Measurements from ENCODE around the gene LRRK1. TPM values are rescaled to one million over a fixed set of nuclear protein-coding genes. Genes with fewer than 3 reads are reported as not detected.
A peak's percentile ranks its signal among the peaks of the same experiment; 100 is the strongest.

LRRK1 gene
- total and polyA plus RNA-seq, 2 experiments from 2014 or later: 2.6 to 4.5 TPM

DNA sequence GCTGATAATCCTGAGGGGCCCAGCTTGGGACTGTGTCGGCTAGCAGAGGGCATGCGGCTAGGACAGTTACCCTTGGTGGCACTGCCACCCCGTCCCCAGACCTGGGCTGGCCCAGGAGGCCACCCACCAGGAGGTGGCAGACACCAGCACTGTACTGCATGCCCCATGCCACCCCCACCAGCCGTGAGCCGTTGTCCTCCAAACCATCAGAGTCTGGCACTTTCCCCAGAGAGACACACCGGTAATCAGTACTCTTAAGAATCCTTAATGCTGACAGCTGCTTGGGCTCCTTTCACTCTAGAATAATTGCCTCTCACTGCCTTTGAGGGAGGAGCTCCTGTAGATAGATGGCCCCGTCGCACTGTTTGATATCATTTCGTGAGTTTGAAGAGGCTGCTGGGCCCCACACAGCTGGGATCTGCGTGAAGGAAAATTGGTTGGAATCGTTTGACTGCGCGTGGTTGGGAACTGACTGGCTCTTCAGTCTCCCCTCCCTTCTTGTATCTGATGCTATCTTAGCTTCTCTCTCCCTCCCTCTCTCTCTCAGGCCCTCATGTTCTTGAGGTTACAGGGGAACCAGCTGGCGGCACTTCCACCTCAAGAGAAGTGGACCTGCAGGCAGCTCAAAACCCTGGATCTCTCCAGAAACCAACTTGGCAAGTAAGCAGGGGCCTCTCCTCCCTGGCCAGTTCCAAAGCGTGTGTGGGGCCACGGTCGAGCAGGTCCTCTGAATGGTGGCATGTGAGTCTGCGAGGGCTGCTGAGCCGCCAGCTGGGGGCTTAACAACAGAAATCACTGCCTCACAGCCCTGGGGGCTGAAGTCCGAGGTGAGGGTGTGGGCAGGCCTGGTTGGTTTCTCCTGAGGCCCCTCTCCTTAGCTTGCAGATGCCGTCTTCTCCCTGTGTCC is 94.9 kb downstream of the LRRK1 start:
- Mint-ChIP-seq H3K4me3 (no peak overlapping the region), H3K27me3 (ENCODE audit: insufficient read depth, low read depth, poor library complexity) (peaks cover 10% of the 10 kb centered on the region), H3K4me1 (peaks cover 32% of the 10 kb centered on the region), H3K27ac (no peak overlapping the region; the same call in 1 of the 2 replicates), H3K36me3 (ENCODE audit: low read depth) (peaks cover 10% of the 10 kb centered on the region; the same call in 2 of the 3 replicates), H3K9me3 (peaks cover 5% of the 10 kb centered on the region; the same call in 1 of the 3 replicates)
- ATAC-seq (no peak), DNase-seq (ENCODE audit: low spot score) (no peak)
- Histone ChIP-seq H3K36me3 (ENCODE audit: insufficient read depth) (no peaks in the 10 kb centered on the region), H3K27me3 (ENCODE audit: insufficient read depth) (no peaks in the 10 kb centered on the region), H3K27ac (ENCODE audit: low read depth) (peak overlapping the region; percentile 50; the same call in 1 of the 2 replicates), H2AFZ (peak overlapping the region; percentile 56; the same call in 1 of the 2 replicates), H3K4me2 (no peak overlapping the region), H4K20me1 (replicated peaks; ENCODE audit: insufficient read depth) (no peaks in the 10 kb centered on the region), H3K79me2 (replicated peaks; ENCODE audit: insufficient read depth) (no peaks in the 10 kb centered on the region), H3K4me1 (ENCODE audit: insufficient read depth) (peaks cover 17% of the 10 kb centered on the region), H3K4me3 (no peak overlapping the region), H3K9me2 (ENCODE audit: insufficient read depth) (no peaks in the 10 kb centered on the region), H3F3A (replicated peaks; ENCODE audit: low read depth) (0 out of 2 replicates have a peak, but pooled peaks cover 3% of the 10 kb centered on the region)
- TF ChIP-seq, protein P1, sequence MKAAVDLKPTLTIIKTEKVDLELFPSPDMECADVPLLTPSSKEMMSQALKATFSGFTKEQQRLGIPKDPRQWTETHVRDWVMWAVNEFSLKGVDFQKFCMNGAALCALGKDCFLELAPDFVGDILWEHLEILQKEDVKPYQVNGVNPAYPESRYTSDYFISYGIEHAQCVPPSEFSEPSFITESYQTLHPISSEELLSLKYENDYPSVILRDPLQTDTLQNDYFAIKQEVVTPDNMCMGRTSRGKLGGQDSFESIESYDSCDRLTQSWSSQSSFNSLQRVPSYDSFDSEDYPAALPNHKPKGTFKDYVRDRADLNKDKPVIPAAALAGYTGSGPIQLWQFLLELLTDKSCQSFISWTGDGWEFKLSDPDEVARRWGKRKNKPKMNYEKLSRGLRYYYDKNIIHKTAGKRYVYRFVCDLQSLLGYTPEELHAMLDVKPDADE (IDR thresholded peaks at IDR 0.05): no peak
- TF ChIP-seq, protein P2, sequence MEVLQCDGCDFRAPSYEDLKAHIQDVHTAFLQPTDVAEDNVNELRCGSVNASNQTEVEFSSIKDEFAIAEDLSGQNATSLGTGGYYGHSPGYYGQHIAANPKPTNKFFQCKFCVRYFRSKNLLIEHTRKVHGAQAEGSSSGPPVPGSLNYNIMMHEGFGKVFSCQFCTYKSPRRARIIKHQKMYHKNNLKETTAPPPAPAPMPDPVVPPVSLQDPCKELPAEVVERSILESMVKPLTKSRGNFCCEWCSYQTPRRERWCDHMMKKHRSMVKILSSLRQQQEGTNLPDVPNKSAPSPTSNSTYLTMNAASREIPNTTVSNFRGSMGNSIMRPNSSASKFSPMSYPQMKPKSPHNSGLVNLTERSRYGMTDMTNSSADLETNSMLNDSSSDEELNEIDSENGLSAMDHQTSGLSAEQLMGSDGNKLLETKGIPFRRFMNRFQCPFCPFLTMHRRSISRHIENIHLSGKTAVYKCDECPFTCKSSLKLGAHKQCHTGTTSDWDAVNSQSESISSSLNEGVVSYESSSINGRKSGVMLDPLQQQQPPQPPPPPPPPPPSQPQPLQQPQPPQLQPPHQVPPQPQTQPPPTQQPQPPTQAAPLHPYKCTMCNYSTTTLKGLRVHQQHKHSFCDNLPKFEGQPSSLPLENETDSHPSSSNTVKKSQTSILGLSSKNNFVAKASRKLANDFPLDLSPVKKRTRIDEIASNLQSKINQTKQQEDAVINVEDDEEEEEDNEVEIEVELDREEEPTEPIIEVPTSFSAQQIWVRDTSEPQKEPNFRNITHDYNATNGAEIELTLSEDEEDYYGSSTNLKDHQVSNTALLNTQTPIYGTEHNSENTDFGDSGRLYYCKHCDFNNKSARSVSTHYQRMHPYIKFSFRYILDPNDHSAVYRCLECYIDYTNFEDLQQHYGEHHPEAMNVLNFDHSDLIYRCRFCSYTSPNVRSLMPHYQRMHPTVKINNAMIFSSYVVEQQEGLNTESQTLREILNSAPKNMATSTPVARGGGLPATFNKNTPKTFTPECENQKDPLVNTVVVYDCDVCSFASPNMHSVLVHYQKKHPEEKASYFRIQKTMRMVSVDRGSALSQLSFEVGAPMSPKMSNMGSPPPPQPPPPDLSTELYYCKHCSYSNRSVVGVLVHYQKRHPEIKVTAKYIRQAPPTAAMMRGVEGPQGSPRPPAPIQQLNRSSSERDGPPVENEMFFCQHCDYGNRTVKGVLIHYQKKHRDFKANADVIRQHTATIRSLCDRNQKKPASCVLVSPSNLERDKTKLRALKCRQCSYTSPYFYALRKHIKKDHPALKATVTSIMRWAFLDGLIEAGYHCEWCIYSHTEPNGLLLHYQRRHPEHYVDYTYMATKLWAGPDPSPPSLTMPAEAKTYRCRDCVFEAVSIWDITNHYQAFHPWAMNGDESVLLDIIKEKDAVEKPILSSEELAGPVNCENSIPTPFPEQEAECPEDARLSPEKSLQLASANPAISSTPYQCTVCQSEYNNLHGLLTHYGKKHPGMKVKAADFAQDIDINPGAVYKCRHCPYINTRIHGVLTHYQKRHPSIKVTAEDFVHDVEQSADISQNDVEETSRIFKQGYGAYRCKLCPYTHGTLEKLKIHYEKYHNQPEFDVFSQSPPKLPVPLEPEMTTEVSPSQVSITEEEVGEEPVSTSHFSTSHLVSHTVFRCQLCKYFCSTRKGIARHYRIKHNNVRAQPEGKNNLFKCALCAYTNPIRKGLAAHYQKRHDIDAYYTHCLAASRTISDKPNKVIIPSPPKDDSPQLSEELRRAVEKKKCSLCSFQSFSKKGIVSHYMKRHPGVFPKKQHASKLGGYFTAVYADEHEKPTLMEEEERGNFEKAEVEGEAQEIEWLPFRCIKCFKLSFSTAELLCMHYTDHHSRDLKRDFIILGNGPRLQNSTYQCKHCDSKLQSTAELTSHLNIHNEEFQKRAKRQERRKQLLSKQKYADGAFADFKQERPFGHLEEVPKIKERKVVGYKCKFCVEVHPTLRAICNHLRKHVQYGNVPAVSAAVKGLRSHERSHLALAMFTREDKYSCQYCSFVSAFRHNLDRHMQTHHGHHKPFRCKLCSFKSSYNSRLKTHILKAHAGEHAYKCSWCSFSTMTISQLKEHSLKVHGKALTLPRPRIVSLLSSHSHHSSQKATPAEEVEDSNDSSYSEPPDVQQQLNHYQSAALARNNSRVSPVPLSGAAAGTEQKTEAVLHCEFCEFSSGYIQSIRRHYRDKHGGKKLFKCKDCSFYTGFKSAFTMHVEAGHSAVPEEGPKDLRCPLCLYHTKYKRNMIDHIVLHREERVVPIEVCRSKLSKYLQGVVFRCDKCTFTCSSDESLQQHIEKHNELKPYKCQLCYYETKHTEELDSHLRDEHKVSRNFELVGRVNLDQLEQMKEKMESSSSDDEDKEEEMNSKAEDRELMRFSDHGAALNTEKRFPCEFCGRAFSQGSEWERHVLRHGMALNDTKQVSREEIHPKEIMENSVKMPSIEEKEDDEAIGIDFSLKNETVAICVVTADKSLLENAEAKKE (CRISPR knock-in tag; IDR thresholded peaks at IDR 0.05): no peak
- TF ChIP-seq ZNF114 (CRISPR knock-in tag; IDR thresholded peaks at IDR 0.05) (no peak), EZH2phosphoT487 (IDR thresholded peaks at IDR 0.05; ENCODE audit: unreplicated experiment) (no peak), STAT1 (IDR thresholded peaks at IDR 0.05; ENCODE audit: unreplicated experiment) (no peak), JUNB (IDR thresholded peaks at IDR 0.05; ENCODE audit: unreplicated experiment) (no peak), POLR2AphosphoS5 (IDR thresholded peaks at IDR 0.05; ENCODE audit: low read depth) (no peak), NANOG (IDR thresholded peaks at IDR 0.05; ENCODE audit: borderline replicate concordance) (no peak), EZH2 (IDR thresholded peaks at IDR 0.05; ENCODE audit: low read depth, unreplicated experiment) (no peak), CREB1 (CRISPR knock-in tag; IDR thresholded peaks at IDR 0.05; ENCODE audit: low read depth) (no peak)

All from GM23338 (cell line).